ENCODE data around the gene NHP2. TPM values are rescaled to one million over a fixed set of nuclear protein-coding genes. Genes with fewer than 3 reads are reported as not detected.
"Not testable (repeated sequence)": the region's sequence is repeated elsewhere in the genome, so short reads cannot be mapped to it uniquely, and the experiment has no call there.

Gene NHP2
- total and polyA plus RNA-seq, 10 of the 15 experiments (the other 5 are each of a cell fraction or from before 2014, with no cell fraction given): 39.2 to 513 (median 198) TPM

- H3K4me2 ChIP-seq (ENCODE audit: control insufficient read depth, insufficient read depth); H3K36me3 ChIP-seq (ENCODE audit: control insufficient read depth in 2 of 2, insufficient read depth in 2 of 2, low read length in 1 of 2); ATAC-seq; H3K4me3 ChIP-seq; SMC1A ChIA-PET (ENCODE audit: uncharacterized antibody, unreplicated experiment); H3K4me1 ChIP-seq (ENCODE audit: control insufficient read depth, insufficient read depth, low read length); POLR2A ChIA-PET; DNase-seq (ENCODE audit: low read depth, low spot score); BruUV-seq (replicated peaks); H3K27me3 ChIP-seq (replicated peaks in 1 of 2; ENCODE audit: control insufficient read depth in 2 of 2, insufficient read depth in 2 of 2, low read length in 1 of 2); H3K9ac ChIP-seq (ENCODE audit: control insufficient read depth, insufficient read depth, low read length); H3K9me3 ChIP-seq (replicated peaks; ENCODE audit: control insufficient read depth, insufficient read depth, low read length); intact Hi-C loops (cut with micrococcal nuclease; ENCODE audit: unreplicated experiment); RAD21 ChIA-PET (ENCODE audit: unreplicated experiment); H3K79me2 ChIP-seq (ENCODE audit: control insufficient read depth, insufficient read depth, low read length); in situ Hi-C loops (cut with MboI); H2AFZ ChIP-seq (ENCODE audit: control insufficient read depth, low read depth, low read length); H3K27ac ChIP-seq (ENCODE audit: control insufficient read depth, insufficient read depth); H4K20me1 ChIP-seq (ENCODE audit: control insufficient read depth, insufficient read depth); FAIRE-seq: not testable (repeated sequence)
- CTCF ChIA-PET: interaction anchor here (1.9 kb wide), 1 partner anchor 13 kb away, joined by 7 read pairs; no protein-coding TSS in a partner anchor
- 54% methylated on average over 10 of the region's 11 CpGs for WGBS (ENCODE audit: insufficient coverage, insufficient replicate concordance, low lambda C conversion rate, missing lambda C conversion rate)
Measured at GRCh38 chr5:178198151-178198550, 44.5 kb upstream of the NHP2 start.

DNA sequence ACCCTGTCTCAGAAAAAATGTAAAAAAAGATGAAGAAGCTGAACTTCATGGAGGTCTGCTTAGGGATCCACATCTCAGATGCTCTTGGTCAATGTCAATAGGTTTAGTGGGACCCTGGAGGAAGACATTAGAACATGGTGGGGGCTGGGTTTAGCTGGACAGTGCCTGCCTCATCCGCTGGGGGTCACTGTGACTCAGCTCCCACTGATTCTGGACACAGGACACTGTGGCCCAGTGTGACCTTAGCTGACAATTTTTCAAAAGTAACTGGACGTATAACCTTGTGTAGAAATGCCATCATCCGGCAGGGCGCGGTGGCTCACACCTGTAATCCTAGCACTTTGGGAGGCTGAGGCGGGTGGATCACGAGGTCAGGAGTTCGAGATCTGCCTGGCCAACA is 43.3 kb upstream of the NHP2 start:
- no TSS peak for BruUV-seq (replicated peaks)
- no peak for FAIRE-seq
- Histone ChIP-seq H3K27me3 (replicated peaks in 1 of 2; ENCODE audit: control insufficient read depth in 2 of 2, insufficient read depth in 2 of 2, low read length in 1 of 2) (peaks cover 0 to 5% of the 10 kb centered on the region in 2 experiments; a peak in 3 of 4 replicates), H3K36me3 (ENCODE audit: control insufficient read depth in 2 of 2, insufficient read depth in 2 of 2, low read length in 1 of 2) (no peaks in the 10 kb centered on the region), H3K4me1 (ENCODE audit: control insufficient read depth, insufficient read depth, low read length) (no peaks in the 10 kb centered on the region), H3K4me2 (ENCODE audit: control insufficient read depth, insufficient read depth) (no peak overlapping the region), H2AFZ (ENCODE audit: control insufficient read depth, low read depth, low read length) (no peak overlapping the region), H3K27ac (ENCODE audit: control insufficient read depth, insufficient read depth) (no peak overlapping the region), H3K9ac (ENCODE audit: control insufficient read depth, insufficient read depth, low read length) (no peak overlapping the region), H3K4me3 (no peak overlapping the region), H3K9me3 (replicated peaks; ENCODE audit: control insufficient read depth, insufficient read depth, low read length) (no peaks in the 10 kb centered on the region), H3K79me2 (ENCODE audit: control insufficient read depth, insufficient read depth, low read length) (no peaks in the 10 kb centered on the region), H4K20me1 (ENCODE audit: control insufficient read depth, insufficient read depth) (no peaks in the 10 kb centered on the region)
- TF ChIP-seq HDAC2 (IDR thresholded peaks at IDR 0.05) (no peak), CEBPZ (IDR thresholded peaks at IDR 0.05; ENCODE audit: low read depth, low read length) (no peak), EGR1 (IDR thresholded peaks at IDR 0.05; ENCODE audit: borderline replicate concordance in 1 of 2, low read depth in 2 of 2, low read length in 2 of 2) (no peak), CTCF (IDR thresholded peaks at IDR 0.05 in 2 of 3, conservative IDR thresholded peaks at IDR 0.05 in 1 of 3; ENCODE audit: control insufficient read depth in 2 of 3, extremely low read depth in 1 of 3, insufficient read depth in 1 of 3, low read depth in 3 of 3, low read length in 3 of 3) (peak; percentile 28 to 56 (median 53); a peak in 5 of 6 replicates), RFX5 (IDR thresholded peaks at IDR 0.05; ENCODE audit: low read depth, low read length) (no peak)
- no peak for DNase-seq (ENCODE audit: low read depth, low spot score)
- intact Hi-C loops (cut with micrococcal nuclease; ENCODE audit: unreplicated experiment): no loop called here
- SMC1A ChIA-PET (ENCODE audit: uncharacterized antibody, unreplicated experiment): no interaction called here
- RAD21 ChIA-PET (ENCODE audit: unreplicated experiment): no interaction called here
- CTCF ChIA-PET: interaction anchor here (0.7 to 1.9 kb wide), 4 partner anchors 12 to 34 kb away, joined by 3 to 7 read pairs (median 3); no protein-coding TSS in a partner anchor
- in situ Hi-C loops (cut with MboI): no loop called here
- POLR2A ChIA-PET: interaction anchor here (0.6 kb wide), 1 partner anchor 647 kb away, joined by 3 read pairs; no protein-coding TSS in a partner anchor
- ATAC-seq: peak; percentile 86
- WGBS (ENCODE audit: insufficient coverage, insufficient replicate concordance, low lambda C conversion rate, missing lambda C conversion rate): 66% methylated on average over 8 of the region's 8 CpGs
